ENCODE results near the gene LRFN4. TPM values are rescaled to one million over a fixed set of nuclear protein-coding genes. Genes with fewer than 3 reads are reported as not detected.

Gene LRFN4
- total RNA-seq, 6 experiments from 2014 or later, result 0.48 to 4.7 (median 1.1) TPM

GRCh38 chr11:66840317-66841091 lies 16.4 kb upstream of the LRFN4 start:
- H3K27ac ChIP-seq, result no peak overlapping the region
- no peaks in the 10 kb centered on the region for H3K9me3 ChIP-seq
- H3K36me3 ChIP-seq, result peaks cover 0 to 2% (median 0%) of the 10 kb centered on the region in 4 donors
- ATAC-seq (no peak), DNase-seq (no peak)
- intact Hi-C loops (cut with DNase I), result no loop called here
- 64% methylated on average over 3 of the region's 4 CpGs for WGBS (ENCODE audit: insufficient coverage, low coverage, low lambda C conversion rate, missing lambda C conversion rate)
- TF ChIP-seq POLR2A (IDR thresholded peaks at IDR 0.05), result no peak
- TF ChIP-seq CTCF (IDR thresholded peaks at IDR 0.05), result no peak
- peaks cover 0 to 23% (median 3%) of the 10 kb centered on the region in 4 donors for H3K4me1 ChIP-seq
- H3K27me3 ChIP-seq, result no peaks in the 10 kb centered on the region
- no peak overlapping the region for H3K4me3 ChIP-seq

- no peak for TF ChIP-seq CTCF (IDR thresholded peaks at IDR 0.05)
- no peak for ATAC-seq
- Histone ChIP-seq H3K4me3 (peak overlapping the region; percentile 84 to 95 (median 94)), H3K4me1 (peaks cover 0 to 26% (median 3%) of the 10 kb centered on the region in 4 donors), H3K27ac (peak overlapping the region in 1 of 3 donors; percentile 90), H3K36me3 (peaks cover 0 to 7% (median 0%) of the 10 kb centered on the region in 4 donors), H3K9me3 (no peaks in the 10 kb centered on the region), H3K27me3 (no peaks in the 10 kb centered on the region)
- WGBS (ENCODE audit: insufficient coverage, low coverage, low lambda C conversion rate, missing lambda C conversion rate), result 84% methylated on average over 6 of the region's 7 CpGs
- intact Hi-C loops (cut with DNase I), result no loop called here
- DNase-seq, result no peak
Observed at GRCh38 chr11:66841861-66842260, 15.0 kb upstream of the LRFN4 start.

GRCh38 chr11:66842501-66842895 lies 14.4 kb upstream of the LRFN4 start:
- H3K4me1 ChIP-seq, result peaks cover 0 to 27% (median 3%) of the 10 kb centered on the region in 4 donors
- H3K27me3 ChIP-seq, result no peaks in the 10 kb centered on the region
- no CpG with 5 or more reads among the region's 11 CpGs for WGBS (ENCODE audit: insufficient coverage, low coverage, low lambda C conversion rate, missing lambda C conversion rate)
- DNase-seq, result no peak
- ATAC-seq, result peak in 2 of 4 donors; percentile 0 to 2
- H3K27ac ChIP-seq, result peak overlapping the region; percentile 77 to 98 (median 90)
- H3K9me3 ChIP-seq, result no peaks in the 10 kb centered on the region
- TF ChIP-seq POLR2A (IDR thresholded peaks at IDR 0.05) (no peak), CTCF (IDR thresholded peaks at IDR 0.05) (no peak)
- intact Hi-C loops (cut with DNase I), result no loop called here
- H3K36me3 ChIP-seq, result peaks cover 0 to 7% (median 1%) of the 10 kb centered on the region in 4 donors
- H3K4me3 ChIP-seq, result peak overlapping the region; percentile 84 to 95 (median 94)

- H3K27me3 ChIP-seq, result no peaks in the 10 kb centered on the region
- no peaks in the 10 kb centered on the region for H3K9me3 ChIP-seq
- DNase-seq (peak; percentile 92 to 93 (median 93)), ATAC-seq (peak; percentile 67 to 88 (median 80))
- intact Hi-C loops (cut with DNase I), result no loop called here
- TF ChIP-seq CTCF (IDR thresholded peaks at IDR 0.05), result no peak
- TF ChIP-seq POLR2A (IDR thresholded peaks at IDR 0.05), result peak; percentile 91
- H3K27ac ChIP-seq, result peak within 1 kb of the TSS; percentile 77 to 98 (median 90)
- H3K36me3 ChIP-seq, result peaks cover 0 to 9% (median 4%) of the 10 kb centered on the region in 4 donors
- WGBS (ENCODE audit: insufficient coverage, low coverage, low lambda C conversion rate, missing lambda C conversion rate), result 0% methylated on average over 2 of the region's 98 CpGs
- peaks cover 0 to 27% (median 3%) of the 10 kb centered on the region in 4 donors for H3K4me1 ChIP-seq
- peak within 1 kb of the TSS; percentile 84 to 95 (median 94) for H3K4me3 ChIP-seq
Observed at GRCh38 chr11:66842896-66843775, 13.7 kb upstream of the LRFN4 start, which contains the start of gene RCE1. Gene RCE1 (plus strand): TSS chr11:66843441. CDS start chr11:66843456, 15 bp downstream.
